Loucy (cell line): Measurements from ENCODE around the gene F5.

Experiments used
- H2AFZ ChIP-seq: fragments of 200-600 bp; sonication (generic); 2 replicates; pipeline ENCODE4 v1.6.0; 2016; ENCODE audit warnings: antibody characterized with exemption, mild to moderate bottlenecking, low read length, moderate library complexity
- H3F3A ChIP-seq: fragments of 200-600 bp; 2 replicates; pipeline ENCODE4 v1.6.0; 2016; ENCODE audit warnings: antibody characterized with exemption, low read depth, mild to moderate bottlenecking
- H3K27me3 ChIP-seq: fragments of 200-600 bp; sonication (generic); 2 replicates; pipeline ENCODE4 v1.6.1; 2014; ENCODE audit warnings: low read length, mild to moderate bottlenecking; ENCODE audit not compliant: insufficient read depth, poor library complexity, severe bottlenecking
- H3K36me3 ChIP-seq: fragments of 200-600 bp; sonication (generic); 2 replicates; pipeline ENCODE4 v1.6.1; 2016; ENCODE audit warnings: low read length; ENCODE audit not compliant: insufficient read depth
- H3K4me1 ChIP-seq: fragments of 200-600 bp; sonication (generic); 2 replicates; pipeline ENCODE4 v1.5.1; 2014; ENCODE audit warnings: low read length, mild to moderate bottlenecking; ENCODE audit not compliant: insufficient read depth, poor library complexity, severe bottlenecking
- H3K4me2 ChIP-seq: fragments of 200-600 bp; sonication (generic); 2 replicates; pipeline ENCODE4 v1.6.0; 2014; ENCODE audit warnings: antibody characterized with exemption, low read length, low read depth, mild to moderate bottlenecking; ENCODE audit not compliant: poor library complexity, severe bottlenecking
- H3K4me3 ChIP-seq: fragments of 200-600 bp; sonication (generic); 2 replicates; pipeline ENCODE4 v1.5.1; 2014; ENCODE audit warnings: low read length, mild to moderate bottlenecking, mixed read lengths; ENCODE audit not compliant: poor library complexity, severe bottlenecking
- H3K79me2 ChIP-seq: fragments of 200-600 bp; sonication (generic); 2 replicates; pipeline ENCODE4 v1.6.1; 2014; ENCODE audit warnings: low read length; ENCODE audit not compliant: insufficient read depth
- H3K9ac ChIP-seq: fragments of 200-600 bp; sonication (generic); 2 replicates; pipeline ENCODE4 v1.6.0; 2014; ENCODE audit warnings: mild to moderate bottlenecking, low read depth, low read length, moderate library complexity; ENCODE audit not compliant: poor library complexity, severe bottlenecking
- H3K9me2 ChIP-seq: fragments of 200-600 bp; sonication (generic); replicated peaks from 2 replicates; pipeline ENCODE4 v1.6.1; 2016; ENCODE audit warnings: low read depth, low read length, mixed read lengths
- H3K9me3 ChIP-seq: fragments of 200-600 bp; sonication (generic); 2 replicates; pipeline ENCODE4 v1.6.1; 2014; ENCODE audit warnings: mild to moderate bottlenecking, antibody characterized with exemption, low read length, low read depth; ENCODE audit not compliant: insufficient read depth
- H4K20me1 ChIP-seq: fragments of 200-600 bp; sonication (generic); 2 replicates; pipeline ENCODE4 v1.6.0; 2014; ENCODE audit warnings: antibody characterized with exemption, low read length, mild to moderate bottlenecking; ENCODE audit not compliant: insufficient read depth, poor library complexity, severe bottlenecking
- CTCF ChIP-seq: fragments of 200-600 bp; sonication (generic); conservative IDR thresholded peaks from 2 replicates; pipeline ENCODE4 v1.5.1; 2014; ENCODE audit warnings: mild to moderate bottlenecking, antibody characterized with exemption, low read length
- EZH2phosphoT487 ChIP-seq: fragments of 200-600 bp; IDR thresholded peaks from 2 replicates; pipeline ENCODE4 v1.6.1; 2018; ENCODE audit warnings: antibody characterized with exemption, mild to moderate bottlenecking, moderate library complexity, borderline replicate concordance

The F5 gene

GRCh38 chr1:169465281-169465680, 121.0 kb downstream of the F5 start:
- TF ChIP-seq CTCF, result no peak
- TF ChIP-seq EZH2phosphoT487, result no peak
- H3K36me3 ChIP-seq, result peaks cover 19% of the 10 kb centered on the region; the same call in 1 of the 2 replicates

More at GRCh38 chr1:169465281-169465680, 121.0 kb downstream of the F5 start:
- Histone ChIP-seq H3K4me1 (peaks cover 14% of the 10 kb centered on the region), H3K4me2 (no peak overlapping the region), H3K9ac (no peak overlapping the region), H3F3A (no peaks in the 10 kb centered on the region), H3K79me2 (no peaks in the 10 kb centered on the region), H4K20me1 (no peaks in the 10 kb centered on the region), H3K27me3 (no peaks in the 10 kb centered on the region), H3K9me3 (no peaks in the 10 kb centered on the region), H2AFZ (no peak overlapping the region), H3K9me2 (no peaks in the 10 kb centered on the region), H3K4me3 (no peak overlapping the region)
